NCI-H524 (cell line): ENCODE results near the gene AMER2.

Source experiments
- DNase-seq, 2 experiments: peaks; one replicate each; lab custom pipeline; 2025; lab: John Stamatoyannopoulos, UW

AMER2 gene, protein sequence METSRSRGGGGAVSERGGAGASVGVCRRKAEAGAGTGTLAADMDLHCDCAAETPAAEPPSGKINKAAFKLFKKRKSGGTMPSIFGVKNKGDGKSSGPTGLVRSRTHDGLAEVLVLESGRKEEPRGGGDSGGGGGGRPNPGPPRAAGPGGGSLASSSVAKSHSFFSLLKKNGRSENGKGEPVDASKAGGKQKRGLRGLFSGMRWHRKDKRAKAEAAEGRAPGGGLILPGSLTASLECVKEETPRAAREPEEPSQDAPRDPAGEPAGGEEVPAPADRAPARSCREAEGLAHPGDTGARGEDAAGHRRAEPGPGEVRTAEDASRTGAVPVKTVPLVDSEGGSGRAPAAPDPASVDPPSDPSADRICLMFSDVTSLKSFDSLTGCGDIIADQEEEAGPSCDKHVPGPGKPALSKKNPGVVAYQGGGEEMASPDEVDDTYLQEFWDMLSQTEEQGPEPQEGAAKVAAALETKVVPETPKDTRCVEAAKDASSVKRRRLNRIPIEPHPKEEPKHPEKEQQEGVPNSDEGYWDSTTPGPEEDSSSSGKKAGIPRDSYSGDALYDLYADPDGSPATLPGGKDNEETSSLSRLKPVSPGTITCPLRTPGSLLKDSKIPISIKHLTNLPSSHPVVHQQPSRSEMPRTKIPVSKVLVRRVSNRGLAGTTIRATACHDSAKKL

DNA sequence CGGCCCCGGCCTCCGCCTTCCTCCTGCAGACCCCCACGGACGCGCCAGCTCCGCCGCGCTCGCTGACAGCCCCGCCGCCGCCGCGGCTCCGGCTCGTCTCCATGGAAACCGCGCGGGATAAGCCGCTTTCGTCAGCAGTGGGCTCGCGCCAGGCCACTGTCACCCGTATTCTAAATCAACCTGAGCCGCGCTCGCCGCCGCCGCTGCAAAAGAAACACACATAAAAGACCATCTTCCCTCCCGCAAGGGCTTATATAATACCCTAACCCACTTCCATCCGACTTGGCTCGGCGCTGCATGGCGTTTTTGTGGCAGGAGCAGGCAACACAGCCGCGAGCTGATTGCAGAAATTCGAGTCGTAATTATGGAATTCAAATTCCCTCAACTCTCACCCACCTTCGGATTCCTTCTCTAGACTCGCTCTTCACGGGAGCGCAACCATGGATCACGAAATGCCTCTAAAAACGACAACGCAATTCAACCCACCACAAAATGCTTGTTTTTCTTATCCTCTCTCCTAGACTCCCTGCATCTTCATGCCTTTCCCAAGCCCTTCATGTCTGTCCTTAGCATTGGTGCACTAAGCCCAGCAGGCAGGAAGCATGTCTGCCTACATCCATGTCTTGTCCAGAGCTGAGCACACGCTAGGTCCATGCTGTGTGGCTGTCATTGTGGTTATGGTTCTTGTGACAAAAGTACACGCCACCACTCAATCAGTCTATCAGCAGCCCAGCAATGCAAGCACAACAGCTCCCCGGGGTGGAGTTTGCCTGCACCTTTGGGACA lies at the start of gene AMER2:
AMER2 (minus strand) TSS at position 772 of the 786 bp plus-strand sequence; CDS start at position 103, 669 bp downstream.
- DNase-seq = peak; percentile 84 to 88

DNA sequence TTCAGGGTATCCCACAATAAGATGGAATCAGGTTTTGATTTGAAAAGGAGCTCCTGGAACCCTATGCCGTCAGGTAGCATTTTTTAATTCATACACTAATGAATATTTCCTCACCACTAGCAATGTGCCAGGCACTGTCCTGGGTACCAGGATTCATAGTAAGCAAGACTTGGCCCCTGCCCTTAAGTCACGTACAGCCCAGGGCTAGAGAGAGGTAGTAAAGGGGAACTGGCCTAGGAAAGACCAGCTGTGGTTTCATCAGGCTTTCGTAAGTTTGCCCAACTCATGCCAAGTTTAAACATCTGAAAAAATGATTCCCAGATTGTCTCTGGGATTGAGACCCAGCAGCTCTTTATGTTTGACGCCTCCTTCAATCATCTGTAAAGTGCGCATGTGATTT lies 45.9 kb upstream of the AMER2 start:
- DNase-seq = no peak

DNA sequence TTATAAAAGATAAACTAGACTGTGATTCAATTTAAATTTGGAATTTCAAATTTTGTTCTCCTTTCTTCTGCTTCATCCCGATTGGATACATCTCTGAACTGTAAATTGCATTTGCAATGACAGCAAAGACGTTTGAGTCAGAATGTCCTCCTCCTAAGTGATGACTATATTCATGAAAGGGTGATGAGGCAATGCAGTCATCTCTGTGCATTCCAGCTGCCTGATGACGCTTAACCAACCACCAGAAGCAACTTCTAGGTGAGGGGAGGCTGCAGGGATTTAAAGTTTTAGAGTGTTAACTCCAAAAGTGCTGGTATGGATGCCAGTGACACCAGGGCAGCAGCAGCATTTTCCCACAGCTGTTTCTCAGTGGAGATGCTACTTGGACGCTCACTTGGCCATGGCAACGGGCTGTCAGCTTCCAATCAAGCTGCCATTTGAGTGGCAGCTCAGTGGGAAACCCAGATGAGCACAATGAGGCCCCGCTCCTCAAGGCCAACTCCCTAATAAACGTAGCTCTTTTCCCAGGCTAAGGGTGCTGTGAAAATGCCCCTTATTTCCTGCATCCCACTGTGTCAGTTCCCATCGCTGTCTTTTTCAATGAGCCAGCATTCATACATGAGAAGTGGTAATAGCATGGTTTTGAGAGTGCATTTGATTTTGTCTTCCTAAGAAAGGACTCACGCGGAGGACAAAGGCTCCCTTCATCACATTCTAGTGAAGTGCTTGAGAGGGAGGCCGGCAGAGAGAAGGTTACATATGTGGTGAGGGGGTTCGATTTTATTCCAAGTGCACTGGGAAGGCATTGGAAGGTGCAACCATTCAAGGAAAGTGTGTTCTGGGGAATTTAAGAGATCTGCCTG lies 45.2 kb upstream of the AMER2 start:
- DNase-seq = no peak

DNA sequence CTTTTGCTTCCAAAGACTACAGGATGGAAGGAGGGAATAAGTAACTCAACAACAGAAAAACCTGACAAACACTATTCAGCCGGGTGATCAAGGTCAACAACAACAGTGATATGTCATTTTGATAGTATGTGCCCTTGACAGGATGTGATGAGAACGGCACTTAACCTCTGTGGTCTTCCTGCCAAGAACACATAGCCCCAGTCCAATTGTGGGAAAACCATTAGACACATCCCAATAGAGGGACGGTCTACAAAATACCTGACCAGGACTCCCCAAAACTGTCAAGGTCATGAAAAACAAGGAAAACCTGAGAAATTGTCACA lies 43.1 kb upstream of the AMER2 start:
- DNase-seq = no peak

DNA sequence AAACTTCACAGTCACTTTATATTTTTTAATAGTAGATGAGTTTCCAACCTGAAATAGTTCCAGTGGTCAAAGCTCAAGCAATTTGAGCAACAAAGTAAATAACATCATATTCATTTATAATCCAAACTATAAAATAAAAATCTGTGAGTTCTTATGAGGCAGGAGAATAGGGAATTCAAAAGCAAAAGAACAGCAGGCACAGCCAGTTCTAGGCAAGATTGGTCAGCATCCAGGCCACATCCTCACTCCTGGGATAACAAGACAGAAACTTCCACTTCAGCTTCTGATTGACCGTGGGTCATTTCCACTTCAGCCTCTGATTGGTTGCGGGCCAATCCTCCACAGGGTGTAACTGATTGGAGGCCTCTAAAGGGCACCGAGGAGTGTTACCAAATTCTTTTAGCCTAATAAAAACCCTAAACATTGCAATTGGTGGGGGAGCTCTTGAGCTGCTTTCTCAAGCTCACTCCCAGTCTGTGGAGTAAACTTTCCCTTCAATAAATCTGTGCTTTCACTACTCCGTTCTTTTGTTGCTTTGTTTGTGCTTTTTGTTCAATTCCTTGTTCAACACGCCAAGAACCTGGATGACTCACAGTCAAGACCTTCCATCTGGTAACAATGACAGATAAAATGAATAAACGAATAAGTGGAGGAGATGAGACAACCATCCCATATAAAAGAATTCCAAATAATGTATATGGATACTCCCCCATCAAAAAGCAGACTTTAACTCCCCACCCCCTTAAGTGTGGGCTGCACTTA lies 42.6 kb upstream of the AMER2 start:
- no peak for DNase-seq

DNA sequence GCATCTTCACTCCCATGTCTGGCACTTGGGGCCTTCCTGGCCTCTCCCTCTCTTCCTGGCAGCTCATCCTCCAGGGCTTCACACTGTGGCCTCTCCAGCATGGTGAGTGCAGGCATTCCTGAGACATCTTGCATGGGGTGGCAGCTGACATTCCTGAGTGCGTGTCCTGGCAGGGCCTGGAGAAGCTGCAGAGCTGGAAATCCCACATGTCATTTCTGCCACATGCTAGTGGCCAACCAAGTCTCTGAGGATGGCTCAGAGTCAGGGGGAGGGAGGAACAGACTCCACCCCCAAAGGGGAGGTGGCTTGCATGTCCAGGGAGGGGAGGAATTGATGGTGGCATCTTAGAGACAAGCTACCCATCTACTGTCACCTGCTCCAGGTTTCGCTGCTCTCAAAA lies 41.6 kb upstream of the AMER2 start:
- DNase-seq = no peak

DNA sequence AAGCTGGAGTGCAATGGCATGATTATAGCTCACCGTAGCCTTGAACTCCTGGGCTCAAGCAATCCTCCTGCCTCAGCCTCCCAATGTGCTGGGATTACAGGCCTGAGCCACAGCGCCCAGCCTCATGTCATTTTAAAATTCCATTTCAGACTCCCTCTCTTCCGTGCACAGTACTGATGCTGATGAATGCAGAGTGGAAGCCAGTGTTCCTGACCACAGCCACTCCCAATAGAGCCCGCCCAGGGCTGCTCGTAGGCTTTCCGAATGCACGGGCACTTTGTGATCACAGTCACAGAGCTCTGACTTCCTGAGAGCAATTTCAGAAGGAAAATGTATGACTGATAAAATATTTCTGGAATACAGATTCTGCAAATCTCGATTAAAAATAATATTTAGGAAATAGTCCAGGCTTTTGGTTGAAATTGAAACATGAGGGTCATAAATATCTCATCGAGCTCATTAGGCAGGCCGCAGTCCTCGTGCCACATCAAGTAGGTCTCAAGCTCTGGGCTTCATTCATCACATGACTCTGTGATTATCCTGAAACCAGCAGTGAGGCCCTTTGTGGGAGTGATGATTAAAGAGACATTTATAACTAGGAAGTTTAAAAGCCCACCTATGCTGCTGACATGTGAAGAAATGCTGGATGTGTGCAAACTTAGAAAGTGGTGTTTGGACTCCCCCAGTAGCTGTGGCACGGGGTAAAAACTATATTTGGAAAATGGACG lies 38.9 kb upstream of the AMER2 start:
- no peak for DNase-seq

DNA sequence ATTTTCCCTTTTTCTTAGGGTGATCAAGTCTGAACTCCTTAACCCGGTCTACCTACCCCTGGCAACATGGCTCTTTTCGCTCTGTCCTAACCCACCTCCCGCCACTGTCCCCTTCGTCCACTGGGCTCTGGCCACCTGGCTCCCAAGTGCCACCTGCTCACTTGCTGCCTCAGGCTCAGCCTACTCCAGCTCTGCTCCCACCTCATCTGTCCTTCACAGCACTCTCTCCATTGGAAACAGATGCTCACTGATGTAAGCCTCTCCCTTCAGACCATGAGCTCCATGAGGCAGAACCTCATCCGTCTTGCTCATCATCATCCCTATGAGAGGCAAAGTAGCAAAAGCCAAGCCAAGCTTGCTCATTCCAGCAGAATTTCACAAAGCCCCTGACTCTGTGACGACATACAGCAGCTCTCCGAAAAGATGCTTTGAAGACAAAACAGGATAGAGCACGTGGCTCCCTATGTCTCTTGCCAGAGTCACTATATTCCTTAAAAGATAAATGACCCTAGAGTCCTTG lies 35.3 kb upstream of the AMER2 start:
- DNase-seq = peak; percentile 31 to 74

DNA sequence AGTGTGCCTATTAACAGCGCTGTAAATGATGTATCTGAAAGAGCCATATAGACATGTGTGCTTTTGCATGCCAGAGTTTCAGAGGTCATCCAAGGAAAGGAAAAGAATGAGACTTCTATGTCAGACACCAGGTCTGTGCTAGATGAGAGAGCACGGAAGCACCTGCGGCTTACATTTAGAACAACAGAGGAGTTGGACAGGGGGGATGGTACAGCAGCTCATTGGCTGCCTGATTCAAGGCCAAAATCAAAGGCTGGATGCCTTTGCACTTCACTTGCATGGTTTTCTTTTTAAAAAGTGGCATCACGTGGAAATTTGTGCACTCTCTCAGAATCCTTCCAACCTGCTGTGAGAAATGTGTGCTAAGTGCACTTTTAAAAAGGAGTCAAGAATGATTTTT lies 32.8 kb upstream of the AMER2 start:
- no peak for DNase-seq

DNA sequence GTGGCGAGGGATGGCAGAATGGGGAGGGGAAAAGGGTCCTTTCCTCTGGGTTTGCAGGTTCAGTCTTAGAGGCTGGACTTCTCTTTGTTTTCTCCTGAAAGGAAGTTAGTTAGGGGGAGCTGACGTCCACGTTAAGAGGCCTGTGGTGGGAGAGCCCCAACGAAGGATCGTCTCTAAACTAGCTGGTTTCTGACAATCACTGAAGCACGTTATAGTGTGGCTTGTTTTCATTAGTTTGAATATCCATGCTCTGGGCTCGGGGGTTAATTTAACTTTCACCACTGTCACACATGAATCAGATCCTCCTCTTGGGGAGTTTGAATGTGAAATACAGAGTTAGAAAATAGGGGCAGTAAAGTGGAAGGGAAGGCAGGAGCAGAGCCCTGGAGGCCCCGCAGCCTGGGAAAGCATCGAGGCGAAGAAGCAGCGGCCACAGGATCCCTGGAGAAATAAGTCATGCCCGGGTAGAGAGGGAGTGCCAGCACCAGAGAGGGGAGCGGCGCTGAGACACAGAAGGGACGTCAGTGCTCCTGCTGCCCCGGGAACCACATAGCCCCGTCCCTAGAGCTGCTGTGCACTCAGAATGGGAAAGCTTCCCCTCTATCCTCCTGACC lies 31.1 kb upstream of the AMER2 start:
- DNase-seq = no peak

DNA sequence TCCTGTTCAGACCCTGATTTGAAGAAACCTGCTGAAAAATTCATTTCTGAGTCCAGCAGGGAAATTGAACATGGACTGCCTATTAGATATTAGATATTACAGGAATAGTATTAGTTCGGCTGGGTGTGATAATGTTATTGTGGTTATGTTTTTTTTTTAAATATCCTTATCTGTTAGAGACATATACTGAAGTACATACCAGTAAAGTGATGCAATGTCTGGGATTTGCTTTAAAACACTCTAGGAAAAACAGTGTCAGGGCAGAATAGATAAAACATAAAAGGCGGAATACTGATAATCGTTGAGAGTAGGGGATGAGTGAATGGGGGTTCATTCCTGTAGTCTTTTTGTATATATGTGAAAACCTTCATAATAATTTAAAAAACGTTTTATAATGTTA lies 28.7 kb upstream of the AMER2 start:
- no peak for DNase-seq

DNA sequence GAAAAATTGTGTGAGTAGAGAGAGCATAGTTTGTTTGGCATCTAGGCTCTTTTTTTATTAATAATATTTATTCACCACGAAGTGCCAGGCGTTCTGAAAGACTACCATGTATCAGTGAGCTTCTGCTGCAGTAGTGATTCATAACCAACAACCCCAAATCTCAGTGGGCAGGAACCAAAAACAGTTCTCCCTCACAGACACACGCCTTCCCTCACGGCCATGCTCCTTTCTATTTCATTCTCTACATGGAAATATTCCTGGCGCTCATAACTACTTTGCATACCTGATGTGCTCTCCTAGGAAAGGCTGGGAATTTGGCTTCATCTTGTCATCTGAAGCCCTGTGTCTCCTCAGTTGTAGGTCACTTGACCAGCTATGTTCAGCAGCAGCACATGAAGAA lies 26.6 kb upstream of the AMER2 start:
- DNase-seq = no peak

DNA sequence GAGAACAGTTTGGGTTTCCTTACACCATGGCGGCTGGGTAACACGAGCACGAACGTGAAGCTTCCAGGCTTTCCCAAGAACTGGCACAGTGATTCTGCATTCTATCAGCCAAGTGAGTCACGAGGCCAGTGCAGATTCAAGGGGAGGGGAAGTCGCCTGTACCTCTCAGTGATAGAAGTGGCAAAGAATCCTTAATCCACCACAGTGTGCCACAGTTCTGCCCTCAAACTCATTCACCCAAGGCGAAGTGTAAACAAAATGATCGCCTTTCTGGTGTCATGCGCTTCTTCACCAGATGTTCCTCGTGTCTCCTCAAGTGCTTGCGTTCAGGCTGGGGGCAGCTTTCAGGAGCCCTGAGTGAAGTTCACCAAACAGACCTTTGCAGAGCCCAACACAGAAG lies 24.9 kb upstream of the AMER2 start:
- DNase-seq = peak; percentile 92 to 98

DNA sequence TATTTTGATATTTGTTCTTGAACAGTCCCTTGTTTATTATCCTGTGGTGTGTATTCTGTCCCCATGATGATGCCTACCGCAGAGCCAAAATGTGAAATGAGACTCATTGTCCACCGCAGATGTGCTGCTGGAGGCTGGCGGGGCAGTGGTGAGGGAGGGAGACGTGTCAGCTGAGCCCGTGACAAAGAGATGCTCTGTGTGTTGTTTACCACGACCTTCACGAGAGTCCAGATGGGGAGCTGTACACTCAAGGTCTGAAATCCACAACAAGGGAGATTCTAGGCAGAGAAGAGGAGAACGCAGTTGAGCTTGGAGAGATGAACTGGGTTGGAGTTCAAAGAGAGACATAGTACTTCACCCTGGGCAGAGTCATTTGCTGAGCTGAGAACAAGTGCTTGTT lies 20.8 kb upstream of the AMER2 start:
- DNase-seq = peak; percentile 87 to 96

DNA sequence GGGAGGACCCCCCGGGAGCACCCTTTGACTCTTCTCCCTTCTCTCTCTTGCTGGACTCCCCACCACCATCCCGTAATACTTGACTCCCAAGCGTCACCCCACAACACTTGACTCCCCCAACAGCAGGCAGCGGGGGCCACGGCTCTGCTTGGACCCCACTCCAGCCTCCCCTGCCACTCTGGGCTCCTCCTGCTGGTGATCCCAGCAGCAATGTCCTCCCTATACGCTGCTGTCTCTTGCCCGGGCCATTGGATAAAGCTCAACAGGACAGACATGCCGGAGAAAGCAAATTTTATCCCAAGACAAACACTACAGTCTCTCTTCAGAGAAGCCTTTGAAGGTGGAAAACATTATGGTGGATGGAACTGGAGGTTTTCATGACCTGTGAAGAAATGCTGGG lies 20.4 kb upstream of the AMER2 start:
- no peak for DNase-seq

DNA sequence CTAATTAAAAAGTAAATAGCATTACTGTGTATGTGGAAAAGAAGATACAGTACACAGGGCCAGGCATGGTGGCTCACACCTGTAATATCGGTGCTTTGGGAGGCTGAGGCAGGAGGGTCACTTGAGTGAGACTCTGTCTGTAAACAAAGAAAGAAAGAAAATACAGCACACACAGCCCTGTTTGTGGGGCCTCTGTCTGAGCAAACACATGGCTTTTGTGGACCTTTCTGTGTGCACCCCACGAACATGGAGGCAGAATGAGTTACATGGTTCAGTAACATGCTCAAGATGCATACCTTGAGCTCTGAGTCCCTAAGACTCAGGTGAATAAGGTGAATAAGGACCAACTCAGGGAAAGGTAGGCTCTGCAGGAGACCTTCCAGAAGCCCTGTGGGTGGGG lies 20.0 kb upstream of the AMER2 start:
- no peak for DNase-seq

DNA sequence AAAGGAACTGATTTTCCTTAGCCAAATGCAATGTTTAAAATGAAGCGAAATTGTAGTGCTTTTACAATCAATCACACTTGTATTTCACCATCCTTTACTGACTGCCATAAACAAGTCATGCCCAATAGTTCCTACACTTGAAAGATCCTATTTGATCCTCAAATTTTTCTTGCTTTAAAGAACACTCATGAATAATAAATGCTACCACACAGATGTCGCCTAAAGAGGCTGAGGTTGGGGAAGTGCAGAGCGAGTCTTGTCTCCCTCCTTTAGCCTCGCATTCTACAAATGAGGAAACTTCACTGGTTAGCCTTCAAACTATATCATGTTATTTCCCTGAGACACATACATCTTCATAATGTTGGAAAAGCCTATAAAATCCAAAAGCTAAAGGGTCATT lies 18.7 kb upstream of the AMER2 start:
- peak; percentile 48 to 85 for DNase-seq

DNA sequence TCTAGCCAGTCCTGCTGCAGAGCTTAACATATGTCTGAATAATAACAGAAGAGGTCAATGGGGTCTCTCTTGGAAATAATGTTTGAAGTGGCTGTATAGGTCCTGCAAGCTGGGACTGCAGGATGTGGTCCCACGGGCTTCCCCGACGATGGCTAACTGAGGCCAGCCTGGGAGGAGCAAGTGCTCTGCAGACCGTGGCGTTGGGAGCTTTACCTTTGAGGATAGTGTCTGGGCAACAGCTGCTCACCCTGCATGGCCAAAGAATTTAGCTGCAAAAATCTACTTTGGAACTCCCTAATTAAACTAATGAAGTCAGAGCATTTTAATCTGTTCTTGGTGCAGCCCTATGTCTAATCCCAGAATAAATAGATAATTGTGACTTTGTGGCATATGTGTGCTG lies 18.2 kb upstream of the AMER2 start:
- peak; percentile 86 to 95 for DNase-seq

DNA sequence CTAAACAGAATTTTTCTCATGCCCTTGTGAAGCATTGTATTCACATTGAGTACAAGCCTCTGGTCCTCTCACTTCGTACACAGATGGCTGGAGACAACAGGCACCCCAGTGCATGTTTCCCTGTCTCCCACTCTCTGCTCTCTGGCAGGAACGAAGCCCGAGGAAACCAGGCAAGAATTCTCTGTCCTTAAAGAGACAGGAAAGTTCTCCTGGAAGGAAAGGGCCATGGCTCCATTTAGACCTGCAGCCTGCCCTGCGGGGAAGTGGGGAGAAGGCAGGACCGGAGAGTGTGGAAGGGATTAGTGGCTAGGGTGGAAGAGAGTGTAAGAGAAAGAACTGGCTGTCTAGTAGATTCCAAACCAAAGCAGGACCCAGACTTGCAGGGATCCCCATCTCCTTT lies 15.5 kb upstream of the AMER2 start:
- DNase-seq = no peak

DNA sequence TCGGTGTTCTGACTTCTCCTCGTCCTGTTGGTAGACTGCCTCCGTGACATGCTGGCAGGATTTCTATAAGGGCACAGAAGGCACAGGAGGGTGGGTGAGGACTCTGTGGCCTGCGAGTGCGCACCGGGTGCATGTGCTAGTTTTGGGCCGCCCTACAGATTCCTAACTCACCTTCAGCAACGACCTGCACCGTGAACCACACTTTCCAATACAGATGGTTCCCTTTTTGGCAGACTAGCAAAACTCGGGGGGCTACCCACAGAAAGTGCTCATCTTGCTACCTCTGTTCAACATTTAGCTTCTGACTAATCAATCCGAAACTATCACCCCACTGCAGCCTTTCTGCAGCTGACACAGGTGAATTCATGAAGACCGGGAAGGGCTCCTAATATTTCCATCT lies 14.1 kb upstream of the AMER2 start:
- DNase-seq = no peak
